ENCODE results near the gene NCOA7. TPM values are rescaled to one million over a fixed set of nuclear protein-coding genes. Genes with fewer than 3 reads are reported as not detected.

Gene NCOA7
- total RNA-seq, 4 donors from 2014 or later: 18.1 to 31.4 (median 26.7) TPM

DNA sequence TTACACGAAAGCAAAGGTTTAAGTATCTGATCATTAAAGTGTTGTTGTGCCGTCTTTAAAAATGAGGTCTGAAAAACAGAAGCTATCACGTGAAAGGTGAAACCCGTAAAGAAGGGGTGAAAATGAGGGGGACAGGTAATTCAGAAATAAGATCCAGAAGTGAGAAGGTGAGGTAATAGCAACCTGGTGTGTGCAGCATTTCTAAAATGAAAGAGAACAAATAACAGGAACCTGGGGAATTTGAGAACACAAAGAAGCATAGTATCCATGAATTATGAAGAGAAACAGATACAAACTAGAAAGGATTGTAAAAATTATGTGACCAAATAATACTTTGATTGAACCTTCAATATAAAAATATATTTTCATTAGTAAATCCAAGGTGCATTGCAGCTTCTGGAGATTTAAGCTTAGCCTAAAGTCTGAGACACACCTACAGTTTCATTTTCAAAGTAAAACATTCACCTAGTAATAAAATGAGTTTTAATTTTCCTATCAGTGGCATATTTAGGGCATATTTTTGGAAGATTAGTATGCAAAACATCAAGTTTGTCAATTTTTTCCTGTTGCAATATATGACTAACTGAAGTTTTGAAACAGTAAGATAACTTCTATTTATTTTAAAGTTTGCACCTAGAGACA is 39.9 kb upstream of the NCOA7 start:
- H3K4me3 ChIP-seq: peak overlapping the region in 1 of 2 donors; percentile 72
- WGBS, 2 donors (ENCODE audit: low coverage in 1 of 2): 21 to 36% methylated on average over 4 of the region's 4 CpGs
- H3K9me3 ChIP-seq: no peaks in the 10 kb centered on the region
- peaks cover 91% of the 10 kb centered on the region for H3K27me3 ChIP-seq
- peaks cover 0 to 38% (median 7%) of the 10 kb centered on the region in 3 donors for H3K4me1 ChIP-seq
- TF ChIP-seq EP300 (IDR thresholded peaks at IDR 0.05): no peak
- no peak for TF ChIP-seq POLR2AphosphoS5 (IDR thresholded peaks at IDR 0.05)
- TF ChIP-seq, protein P1, sequence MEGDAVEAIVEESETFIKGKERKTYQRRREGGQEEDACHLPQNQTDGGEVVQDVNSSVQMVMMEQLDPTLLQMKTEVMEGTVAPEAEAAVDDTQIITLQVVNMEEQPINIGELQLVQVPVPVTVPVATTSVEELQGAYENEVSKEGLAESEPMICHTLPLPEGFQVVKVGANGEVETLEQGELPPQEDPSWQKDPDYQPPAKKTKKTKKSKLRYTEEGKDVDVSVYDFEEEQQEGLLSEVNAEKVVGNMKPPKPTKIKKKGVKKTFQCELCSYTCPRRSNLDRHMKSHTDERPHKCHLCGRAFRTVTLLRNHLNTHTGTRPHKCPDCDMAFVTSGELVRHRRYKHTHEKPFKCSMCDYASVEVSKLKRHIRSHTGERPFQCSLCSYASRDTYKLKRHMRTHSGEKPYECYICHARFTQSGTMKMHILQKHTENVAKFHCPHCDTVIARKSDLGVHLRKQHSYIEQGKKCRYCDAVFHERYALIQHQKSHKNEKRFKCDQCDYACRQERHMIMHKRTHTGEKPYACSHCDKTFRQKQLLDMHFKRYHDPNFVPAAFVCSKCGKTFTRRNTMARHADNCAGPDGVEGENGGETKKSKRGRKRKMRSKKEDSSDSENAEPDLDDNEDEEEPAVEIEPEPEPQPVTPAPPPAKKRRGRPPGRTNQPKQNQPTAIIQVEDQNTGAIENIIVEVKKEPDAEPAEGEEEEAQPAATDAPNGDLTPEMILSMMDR (IDR thresholded peaks at IDR 0.05): no peak
- no peak for TF ChIP-seq POLR2A (IDR thresholded peaks at IDR 0.05)
- H3K27ac ChIP-seq: peak overlapping the region in 1 of 4 donors; percentile 94
- H3K36me3 ChIP-seq: no peaks in the 10 kb centered on the region
- no peak for ATAC-seq

DNA sequence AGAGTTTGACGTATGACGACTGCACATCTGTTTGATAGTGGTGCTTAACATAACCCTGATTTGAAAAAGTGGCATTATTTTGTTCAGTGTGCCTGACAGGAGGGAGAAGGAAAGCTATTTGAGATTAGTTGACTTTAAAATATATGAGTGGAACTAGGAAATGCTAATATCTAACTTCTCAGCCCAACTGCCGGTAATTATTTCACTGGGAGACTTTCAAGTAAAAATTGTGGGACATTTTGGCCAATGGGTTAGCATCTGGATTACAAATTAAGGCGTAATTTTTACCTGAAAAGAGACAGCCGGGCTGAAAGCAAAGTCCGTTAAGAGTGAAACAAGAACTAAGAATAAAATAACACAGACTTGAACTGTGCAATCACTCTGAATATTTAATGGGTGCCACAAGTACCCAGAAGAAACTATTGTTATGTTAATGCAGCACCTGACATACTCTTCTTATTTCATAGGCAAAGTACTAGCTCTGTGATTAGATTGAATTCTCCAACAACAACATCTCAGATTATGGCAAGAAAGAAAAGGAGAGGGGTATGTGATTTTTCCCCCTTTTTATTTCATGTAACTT is 39.3 kb upstream of the NCOA7 start:
- Histone ChIP-seq H3K4me3 (peak overlapping the region in 1 of 2 donors; percentile 72), H3K4me1 (peaks cover 0 to 38% (median 7%) of the 10 kb centered on the region in 3 donors), H3K36me3 (no peaks in the 10 kb centered on the region), H3K9me3 (no peaks in the 10 kb centered on the region), H3K27me3 (peaks cover 91% of the 10 kb centered on the region), H3K27ac (no peak overlapping the region)
- TF ChIP-seq EP300 (IDR thresholded peaks at IDR 0.05): no peak
- TF ChIP-seq, protein P1 (IDR thresholded peaks at IDR 0.05): no peak
- no peak for TF ChIP-seq POLR2AphosphoS5 (IDR thresholded peaks at IDR 0.05)
- no peak for TF ChIP-seq POLR2A (IDR thresholded peaks at IDR 0.05)
- WGBS, 2 donors (ENCODE audit: low coverage in 1 of 2): 55 to 57% methylated on average over 6 of the region's 6 CpGs
- ATAC-seq: no peak

DNA sequence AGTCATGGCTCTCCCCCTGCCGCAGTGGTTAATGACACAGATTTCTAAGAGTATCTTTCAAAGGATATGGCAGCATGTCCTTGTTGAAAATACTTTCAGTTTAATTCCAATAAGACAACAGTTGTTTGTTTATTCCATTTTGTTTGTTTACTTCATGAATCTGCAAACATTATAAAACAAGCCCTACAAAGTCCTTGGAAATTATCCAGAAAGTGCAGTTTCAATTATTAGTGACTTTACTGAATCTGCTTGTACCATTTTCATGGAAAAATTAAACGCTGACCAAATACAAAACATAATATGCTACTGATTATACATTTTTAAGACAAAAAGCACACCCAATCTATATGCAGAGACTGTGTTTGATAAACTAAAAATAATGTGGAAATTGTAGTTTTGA is 38.0 kb upstream of the NCOA7 start:
- TF ChIP-seq POLR2A (IDR thresholded peaks at IDR 0.05): no peak
- TF ChIP-seq POLR2AphosphoS5 (IDR thresholded peaks at IDR 0.05): no peak
- no peak for TF ChIP-seq EP300 (IDR thresholded peaks at IDR 0.05)
- TF ChIP-seq, protein P1 (IDR thresholded peaks at IDR 0.05): no peak
- Histone ChIP-seq H3K27ac (no peak overlapping the region), H3K4me1 (peaks cover 0 to 28% (median 3%) of the 10 kb centered on the region in 3 donors), H3K4me3 (no peak overlapping the region), H3K9me3 (no peaks in the 10 kb centered on the region), H3K36me3 (no peaks in the 10 kb centered on the region), H3K27me3 (peaks cover 81% of the 10 kb centered on the region)
- WGBS, 2 donors (ENCODE audit: low coverage in 1 of 2): 70 to 95% methylated on average over 2 of the region's 2 CpGs
- ATAC-seq: no peak

DNA sequence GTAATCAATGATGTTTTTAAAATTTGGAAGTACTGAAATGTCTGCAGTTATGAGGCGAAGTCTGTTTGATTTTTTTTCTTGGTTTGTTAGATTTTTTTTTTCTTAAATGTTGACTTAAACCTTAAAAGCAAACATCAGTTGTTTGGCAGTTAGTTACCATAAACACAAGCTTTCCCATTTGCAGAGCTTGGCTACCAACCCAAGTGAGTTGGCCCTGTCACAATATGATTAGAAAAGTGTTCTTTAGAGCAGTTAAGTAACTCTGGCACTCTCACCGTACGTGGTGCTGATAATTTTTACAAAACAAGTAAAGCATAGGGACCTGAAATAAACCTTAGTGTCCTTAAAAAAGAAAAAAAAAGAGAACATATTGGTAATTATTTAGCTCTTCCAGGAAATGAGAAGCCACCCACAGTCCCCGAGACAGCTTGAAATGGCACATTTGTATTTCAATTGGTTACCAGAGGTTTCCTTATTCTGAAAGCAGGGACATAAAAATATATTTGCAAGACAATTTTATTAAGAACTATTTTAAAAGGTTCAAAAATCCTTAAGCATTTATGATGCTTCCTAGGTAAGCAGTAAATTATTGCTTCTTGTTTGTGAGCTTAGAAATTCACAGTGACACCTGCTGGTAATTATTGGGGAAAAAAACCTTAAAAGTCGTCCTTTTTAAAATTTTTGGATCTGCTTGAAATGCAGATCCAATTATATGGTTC is 37.4 kb upstream of the NCOA7 start:
- Histone ChIP-seq H3K4me1 (peaks cover 0 to 22% (median 3%) of the 10 kb centered on the region in 3 donors), H3K4me3 (no peak overlapping the region)
- TF ChIP-seq POLR2AphosphoS5 (IDR thresholded peaks at IDR 0.05): no peak
- TF ChIP-seq, protein P1 (IDR thresholded peaks at IDR 0.05): peak in 3 of 4 experiments; percentile 22 to 56 (median 28)

More for the DNA sequence above, 37.4 kb upstream of the NCOA7 start:
- 48 to 53% methylated on average over 5 of the region's 5 CpGs for WGBS, 2 donors (ENCODE audit: low coverage in 1 of 2)
- no peak for ATAC-seq
- H3K36me3 ChIP-seq: no peaks in the 10 kb centered on the region
- no peak overlapping the region for H3K27ac ChIP-seq
- H3K9me3 ChIP-seq: no peaks in the 10 kb centered on the region
- H3K27me3 ChIP-seq: peaks cover 75% of the 10 kb centered on the region
